HS-5 (cell line): ENCODE results near the gene DOCK1.

ENCODE experiments used
- DNase-seq: peaks from one replicate; pipeline ENCODE4 v3.0.0-alpha.2; 2012; ENCODE audit warnings: low read depth

DOCK1 gene

DNA sequence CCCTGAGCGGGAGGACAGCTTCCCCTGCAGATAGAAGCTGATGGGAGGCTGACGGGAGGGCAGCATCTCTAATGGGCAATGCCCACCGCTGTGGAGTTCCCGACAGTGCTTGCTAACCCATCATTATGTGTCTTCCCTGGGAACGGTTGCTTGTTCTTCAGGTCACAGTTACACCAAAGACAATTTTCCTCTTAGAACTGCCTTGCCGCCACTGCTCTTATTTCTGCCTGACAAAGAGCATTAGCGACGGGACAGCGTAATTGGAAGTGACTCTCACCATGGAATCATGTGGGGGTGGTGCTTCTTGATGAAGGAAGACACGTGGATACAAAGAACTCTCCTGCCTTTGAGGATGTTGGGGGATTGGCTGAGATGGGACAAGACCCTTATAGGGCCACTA is 562.6 kb downstream of the DOCK1 start:
- DNase-seq: no peak

GRCh38 chr10:127468632-127469031 is 563.4 kb downstream of the DOCK1 start:
- no peak for DNase-seq

DNA sequence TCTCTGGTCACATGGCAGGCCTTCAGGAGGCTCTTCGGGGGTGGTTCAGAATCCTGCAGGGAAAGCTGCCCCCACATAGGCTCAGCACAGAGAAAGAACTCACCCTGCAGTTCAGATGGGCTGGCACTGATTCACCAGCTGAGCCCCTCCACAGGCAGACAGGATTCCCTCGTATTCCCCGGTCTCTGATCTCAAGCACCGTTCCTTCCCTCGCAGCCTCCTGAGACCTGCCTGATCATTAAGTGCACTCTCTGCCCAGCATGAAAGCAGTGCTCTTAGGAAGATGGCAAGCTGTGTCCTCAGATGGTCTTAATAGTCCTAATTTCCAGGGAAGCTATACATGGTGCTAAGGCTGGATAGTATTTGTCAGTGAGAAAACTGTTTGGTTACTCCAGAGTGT is 565.7 kb downstream of the DOCK1 start:
- DNase-seq: no peak

DNA sequence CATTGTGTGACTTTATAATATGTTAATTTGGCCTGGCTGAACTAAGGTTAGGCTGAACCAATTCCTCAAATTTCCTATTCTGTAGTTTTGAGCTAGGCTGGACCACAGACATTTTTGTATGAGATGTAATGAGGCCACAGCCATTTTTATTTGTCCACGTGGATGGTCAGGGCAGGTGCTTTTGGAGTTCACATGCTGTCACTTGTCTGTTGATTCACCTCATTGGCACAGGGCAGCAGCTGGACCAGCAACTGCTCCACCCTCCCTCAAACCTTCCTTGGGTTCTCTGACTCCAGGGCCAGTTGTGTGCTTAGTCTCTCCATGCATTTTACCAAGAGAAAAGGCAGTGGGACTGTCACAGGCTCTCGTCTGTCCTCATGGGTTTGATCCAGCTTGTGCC is 567.7 kb downstream of the DOCK1 start:
- DNase-seq: no peak

- DNase-seq: no peak
These were observed 569.3 kb downstream of the DOCK1 start for GRCh38 chr10:127474501-127474900.

DNA sequence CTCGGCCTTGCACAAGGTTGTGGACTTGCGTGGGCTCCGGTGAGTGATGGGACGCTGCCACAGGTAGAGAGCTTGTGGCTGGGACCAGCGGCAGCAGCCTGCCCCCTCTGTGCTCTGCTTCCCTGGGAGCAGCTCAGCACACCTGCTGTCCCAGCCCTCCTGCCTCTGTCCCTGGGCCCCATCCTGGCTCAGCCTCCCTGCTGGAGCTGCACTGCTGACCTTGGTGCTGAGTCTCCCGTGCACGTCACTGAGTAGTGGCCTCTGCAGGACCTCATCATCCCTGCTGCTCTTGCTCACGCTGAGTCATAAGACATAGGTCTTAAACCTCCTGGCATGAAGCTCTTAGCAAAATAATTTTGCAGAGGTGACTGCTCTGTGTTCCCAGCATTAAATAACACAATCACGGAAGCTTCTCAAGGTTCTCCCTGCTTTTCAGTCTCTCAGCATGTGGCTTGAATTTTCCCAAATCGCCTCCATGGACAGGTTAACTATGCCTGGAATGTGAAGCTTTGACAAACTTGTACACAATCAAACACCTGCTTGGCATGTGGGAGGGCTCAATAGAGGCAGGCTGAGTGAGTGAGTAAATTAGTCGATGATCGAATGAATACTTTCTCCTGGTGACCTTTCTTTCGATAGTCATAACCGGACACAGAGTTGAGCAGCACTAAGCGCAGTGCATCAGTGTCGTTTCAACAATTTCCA is 580.1 kb downstream of the DOCK1 start:
- no peak for DNase-seq

- DNase-seq: no peak
These were observed 581.1 kb downstream of the DOCK1 start for GRCh38 chr10:127486355-127486754.

- no peak for DNase-seq
These were observed 587.5 kb downstream of the DOCK1 start for GRCh38 chr10:127492607-127493250.

DNA sequence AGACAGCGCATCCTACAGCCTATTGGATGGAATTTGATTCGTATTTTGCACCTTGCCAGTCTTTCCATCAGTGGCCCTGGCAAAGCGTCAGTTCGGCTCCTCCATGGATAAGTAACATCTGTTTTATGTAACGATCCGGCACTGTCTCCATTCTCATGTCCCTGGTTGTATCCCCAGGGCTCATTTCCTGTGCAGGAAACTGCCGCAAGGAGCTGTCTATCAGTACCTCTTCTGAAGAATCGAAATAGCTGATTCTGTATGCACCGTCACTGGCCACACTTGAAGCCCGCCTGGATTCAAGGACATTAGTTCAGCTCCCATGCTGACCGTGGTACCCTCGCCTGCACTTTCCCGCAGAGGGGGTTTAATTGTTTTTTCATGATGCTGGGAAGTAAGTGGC is 590.8 kb downstream of the DOCK1 start:
- no peak for DNase-seq

DNA sequence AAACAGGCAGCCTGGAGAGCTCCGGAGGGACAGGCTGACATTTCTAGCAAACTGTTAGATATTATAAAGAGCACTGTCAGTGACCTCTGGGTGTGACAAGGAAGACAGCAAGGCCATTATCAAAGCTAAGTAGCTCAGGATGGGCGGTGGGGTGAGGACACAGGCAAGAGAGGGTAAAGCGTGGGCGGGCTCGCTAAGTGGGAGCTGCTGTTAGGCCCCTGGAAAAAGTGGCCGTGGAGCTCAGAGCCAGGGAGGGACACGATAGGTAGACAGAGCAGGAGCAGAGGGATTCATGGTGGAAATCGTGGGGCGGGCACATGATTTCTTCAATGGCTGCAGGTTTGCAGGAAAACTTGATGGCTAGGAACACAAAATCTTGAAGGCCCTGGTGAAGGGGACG is 592.5 kb downstream of the DOCK1 start:
- no peak for DNase-seq

GRCh38 chr10:127498087-127498486 is 592.9 kb downstream of the DOCK1 start:
- DNase-seq: no peak

GRCh38 chr10:127500127-127500526 is 594.9 kb downstream of the DOCK1 start:
- DNase-seq: no peak
